IMR-90 (cell line): ENCODE results near the gene MBD3L2B. TPM values are rescaled to one million over a fixed set of nuclear protein-coding genes. Genes with fewer than 3 reads are reported as not detected.

Source experiments
- ATAC-seq: fragments of 200-7000 bp; cut with Tn5 transposase; 2 replicates; pipeline ENCODE4 v1.9.1; 2020; ENCODE audit warnings: low read depth, mild to moderate bottlenecking, moderate library complexity
- BruUV-seq: library from RNA; stranded (reverse); fragments of 400-500 nt; replicated peaks from 2 replicates; lab custom pipeline; 2021; lab: Mats Ljungman, UMichigan
- CTCF ChIA-PET: fragments of 300-600 bp; formaldehyde crosslinking; extraction: SDS; loops from one replicate; lab custom pipeline; 2021; ENCODE audit warnings: antibody characterized with exemption; lab: Yijun Ruan, JAX
- POLR2A ChIA-PET: fragments of 300-600 bp; sonication (Branson Sonifier 250); formaldehyde crosslinking; loops from one replicate; lab custom pipeline; 2022; ENCODE audit warnings: antibody characterized with exemption; ENCODE audit not compliant: unreplicated experiment; lab: Charles Lee
- DNase-seq: peaks from one replicate; pipeline ENCODE4 v3.0.0; 2013
- H2AFZ ChIP-seq: replicated peaks from 2 replicates; pipeline ENCODE3; 2013; ENCODE audit warnings: low read length, mild to moderate bottlenecking; ENCODE audit not compliant: poor library complexity
- H2AK5ac ChIP-seq: 2 replicates; pipeline ENCODE4 v1.6.1; 2013; ENCODE audit warnings: low read depth, low read length, inconsistent platforms
- H2AK9ac ChIP-seq: replicated peaks from 2 replicates; pipeline ENCODE3; 2013; ENCODE audit warnings: mild to moderate bottlenecking, low read depth, low read length, moderate library complexity; ENCODE audit not compliant: poor library complexity
- H2BK120ac ChIP-seq: 2 replicates; pipeline ENCODE4 v1.6.1; 2013; ENCODE audit warnings: low read depth, low read length, inconsistent platforms
- H2BK15ac ChIP-seq: 3 replicates; pipeline ENCODE4 v1.6.1; 2013; ENCODE audit warnings: low read depth, low read length, inconsistent platforms
- H2BK20ac ChIP-seq: 2 replicates; pipeline ENCODE4 v1.6.1; 2013; ENCODE audit warnings: low read depth, mild to moderate bottlenecking, inconsistent platforms, low read length, moderate library complexity
- H2BK5ac ChIP-seq: 2 replicates; pipeline ENCODE4 v1.6.1; 2013; ENCODE audit warnings: mild to moderate bottlenecking, low read depth, low read length, inconsistent platforms; ENCODE audit not compliant: poor library complexity, severe bottlenecking
- H3K14ac ChIP-seq: replicated peaks from 2 replicates; pipeline ENCODE4 v1.6.1; 2013; ENCODE audit warnings: low read depth, low read length, inconsistent platforms
- H3K18ac ChIP-seq: 2 replicates; pipeline ENCODE4 v1.6.1; 2013; ENCODE audit warnings: low read depth, low read length, control low read depth
- H3K23ac ChIP-seq: 2 replicates; pipeline ENCODE4 v1.6.1; 2013; ENCODE audit warnings: low read depth, low read length, inconsistent platforms
- H3K27ac ChIP-seq: 2 replicates; pipeline ENCODE4 v1.5.1; 2013; ENCODE audit warnings: mild to moderate bottlenecking, control low read depth, low read length; ENCODE audit not compliant: insufficient read depth
- H3K27me3 ChIP-seq: 2 replicates; pipeline ENCODE4 v1.6.1; 2013; ENCODE audit warnings: low read length; ENCODE audit not compliant: control insufficient read depth, insufficient read depth
- H3K36me3 ChIP-seq: 2 replicates; pipeline ENCODE4 v1.6.1; 2013; ENCODE audit warnings: low read length, mixed read lengths; ENCODE audit not compliant: control insufficient read depth, insufficient read depth
- H3K4ac ChIP-seq: 2 replicates; pipeline ENCODE4 v1.6.1; 2013; ENCODE audit warnings: low read depth, low read length, inconsistent platforms
- H3K4me1 ChIP-seq: 2 replicates; pipeline ENCODE4 v1.6.1; 2013; ENCODE audit warnings: low read length, mixed read lengths; ENCODE audit not compliant: control insufficient read depth, insufficient read depth
- H3K4me2 ChIP-seq: 2 replicates; pipeline ENCODE4 v1.6.1; 2013; ENCODE audit warnings: low read depth, mild to moderate bottlenecking, control low read depth, low read length, moderate library complexity
- H3K4me3 ChIP-seq: 2 replicates; pipeline ENCODE4 v1.5.1; 2013; ENCODE audit warnings: low read depth, mild to moderate bottlenecking, control low read depth, low read length, moderate library complexity; ENCODE audit not compliant: insufficient read depth
- H3K56ac ChIP-seq: 2 replicates; pipeline ENCODE4 v1.6.1; 2013; ENCODE audit warnings: low read length, inconsistent platforms; ENCODE audit not compliant: insufficient read depth; ENCODE audit errors: extremely low read depth
- H3K79me1 ChIP-seq, 2 experiments: 2 replicates each; pipeline ENCODE4 v1.6.1; 2013; ENCODE audit warnings: low read length in 2 of 2, inconsistent platforms in 1 of 2, low read depth in 1 of 2
- H3K9ac ChIP-seq: 2 replicates; pipeline ENCODE4 v1.6.1; 2013; ENCODE audit warnings: low read depth, low read length, control low read depth
- H3K9me1 ChIP-seq: 2 replicates; pipeline ENCODE4 v1.6.1; 2013; ENCODE audit warnings: low read length, inconsistent platforms; ENCODE audit not compliant: insufficient read depth
- H3K9me3 ChIP-seq: 2 replicates; pipeline ENCODE4 v1.6.1; 2013; ENCODE audit warnings: low read length; ENCODE audit not compliant: control insufficient read depth, insufficient read depth
- H4K20me1 ChIP-seq: 2 replicates; pipeline ENCODE4 v1.6.1; 2013; ENCODE audit warnings: low read length, inconsistent platforms; ENCODE audit not compliant: insufficient read depth
- H4K5ac ChIP-seq: 2 replicates; pipeline ENCODE4 v1.6.1; 2013; ENCODE audit warnings: mild to moderate bottlenecking, low read depth, low read length, control low read depth
- H4K8ac ChIP-seq, 2 experiments: 2 replicates each; pipeline ENCODE4 v1.6.1; 2013; ENCODE audit warnings: low read depth in 2 of 2, low read length in 2 of 2, control low read depth in 1 of 2, inconsistent platforms in 1 of 2
- H4K91ac ChIP-seq: 2 replicates; pipeline ENCODE4 v1.6.1; 2013; ENCODE audit warnings: low read depth, low read length, inconsistent platforms; ENCODE audit not compliant: insufficient read depth
- BHLHE40 ChIP-seq: fragments of 150-350 bp; IDR thresholded peaks from 2 replicates; pipeline ENCODE4 v1.6.1; 2016; ENCODE audit warnings: mild to moderate bottlenecking, low read depth, low read length
- CEBPB ChIP-seq: IDR thresholded peaks from 2 replicates; pipeline ENCODE4 v1.6.1; 2012; ENCODE audit warnings: low read depth, low read length, improper control_type of control experiment
- MXI1 ChIP-seq: IDR thresholded peaks from 2 replicates; pipeline ENCODE4 v1.6.1; 2012; ENCODE audit warnings: low read depth, mild to moderate bottlenecking, low read length, moderate library complexity, borderline replicate concordance
- NFE2L2 ChIP-seq: fragments of 150-350 bp; IDR thresholded peaks from 2 replicates; pipeline ENCODE4 v1.6.1; 2016; ENCODE audit warnings: low read depth, mild to moderate bottlenecking, low read length
- RCOR1 ChIP-seq: IDR thresholded peaks from 2 replicates; pipeline ENCODE4 v1.6.1; 2012; ENCODE audit warnings: mild to moderate bottlenecking, low read length, improper control_type of control experiment; ENCODE audit not compliant: insufficient replicate concordance
- RFX5 ChIP-seq: IDR thresholded peaks from 2 replicates; pipeline ENCODE4 v1.8.0; 2012; ENCODE audit warnings: low read depth, mild to moderate bottlenecking, low read length, moderate library complexity
- WGBS, 2 experiments: methylation state at CpG; one replicate each; pipeline versions ENCODE4 v1.1.5 to v1.1.7; 2013; ENCODE audit warnings: missing lambda C conversion rate in 2 of 2; ENCODE audit not compliant: insufficient read length in 1 of 2; ENCODE audit errors: extremely low coverage in 2 of 2; 5-methylcytosine and 5-hydroxymethylcytosine counted together
- dilution Hi-C: fragments of 300-500 bp; cut with HindIII; formaldehyde crosslinking; loops from one replicate; pipeline ENCODE4 v1.14.3; 2018; ENCODE audit warnings: low sequenced_read_pairs; ENCODE audit not compliant: unreplicated experiment
- in situ Hi-C: fragments of 300-500 bp; cut with MboI; formaldehyde crosslinking; loops from 3 replicates; pipeline ENCODE4 v1.14.3; 2019; ENCODE audit warnings: low sequenced_read_pairs, inconsistent platforms, mixed read lengths
- intact Hi-C: fragments of 100-400 bp; cut with micrococcal nuclease; formaldehyde crosslinking; loops from 2 replicates; pipeline ENCODE4 v1.10.0; 2022
- polyA plus RNA-seq, 3 experiments: library from polyadenylated mRNA; depleted of rRNA; stranded (reverse); fragments of >200 nt; gene quantifications; 2 replicates each; pipeline ENCODE4 v1.2.3, GENCODE V29; 2012; ENCODE audit warnings: low replicate concordance in 1 of 3
- total RNA-seq: library from RNA; depleted of rRNA; stranded (reverse); fragments of >200 nt; gene quantifications from 2 replicates; pipeline ENCODE4 v1.2.3, GENCODE V29; 2012
- TF ChIP-seq, protein P1 (sequence below): fragments of 150-350 bp; IDR thresholded peaks from 2 replicates; pipeline ENCODE4 v1.6.1; 2016; ENCODE audit warnings: low read depth, mild to moderate bottlenecking, low read length, moderate library complexity, borderline replicate concordance
- TF ChIP-seq, protein P2 (sequence below): fragments of 150-350 bp; IDR thresholded peaks from 2 replicates; pipeline ENCODE4 v1.6.1; 2017; ENCODE audit warnings: mild to moderate bottlenecking, antibody characterized with exemption, low read length, low read depth

MBD3L2B gene
- total and polyA plus RNA-seq, 2 of the 4 experiments (the other 2 are of a cell fraction) = not detected

DNA sequence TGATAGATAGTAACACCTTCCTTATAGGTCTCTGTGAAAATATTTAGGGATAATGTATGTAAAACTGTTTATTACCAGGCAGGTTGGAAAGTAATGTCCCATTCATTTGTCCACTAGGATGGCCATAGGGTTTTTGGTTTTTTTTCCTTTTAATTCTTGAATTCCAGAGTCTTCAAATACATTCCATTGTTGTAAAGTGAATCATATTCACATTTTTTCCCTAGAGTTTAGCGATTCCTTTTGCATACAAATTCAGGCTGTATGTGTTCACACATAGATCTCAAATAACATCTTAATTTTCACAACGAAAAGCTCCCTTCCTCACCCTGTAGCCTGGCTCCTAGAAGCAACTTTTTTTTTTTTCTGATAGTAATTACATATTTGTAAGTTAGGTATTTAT lies 46.5 kb upstream of the MBD3L2B start:
- no CpG with 5 or more reads among the region's 2 CpGs for WGBS, 2 experiments
- no peaks in the 10 kb centered on the region for H3K9me1 ChIP-seq
- H3K4ac ChIP-seq = no peak overlapping the region
- H3K79me1 ChIP-seq = peaks cover 11 to 17% of the 10 kb centered on the region in 2 experiments
- no peak overlapping the region for H2BK20ac ChIP-seq
- no peak overlapping the region for H3K27ac ChIP-seq
- no peak overlapping the region for H3K18ac ChIP-seq
- TF ChIP-seq BHLHE40 (no peak), CEBPB (no peak), RFX5 (no peak), NFE2L2 (no peak), MXI1 (no peak), RCOR1 (no peak)
- TF ChIP-seq, protein P1, sequence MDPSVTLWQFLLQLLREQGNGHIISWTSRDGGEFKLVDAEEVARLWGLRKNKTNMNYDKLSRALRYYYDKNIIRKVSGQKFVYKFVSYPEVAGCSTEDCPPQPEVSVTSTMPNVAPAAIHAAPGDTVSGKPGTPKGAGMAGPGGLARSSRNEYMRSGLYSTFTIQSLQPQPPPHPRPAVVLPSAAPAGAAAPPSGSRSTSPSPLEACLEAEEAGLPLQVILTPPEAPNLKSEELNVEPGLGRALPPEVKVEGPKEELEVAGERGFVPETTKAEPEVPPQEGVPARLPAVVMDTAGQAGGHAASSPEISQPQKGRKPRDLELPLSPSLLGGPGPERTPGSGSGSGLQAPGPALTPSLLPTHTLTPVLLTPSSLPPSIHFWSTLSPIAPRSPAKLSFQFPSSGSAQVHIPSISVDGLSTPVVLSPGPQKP = no peak
- TF ChIP-seq, protein P2, sequence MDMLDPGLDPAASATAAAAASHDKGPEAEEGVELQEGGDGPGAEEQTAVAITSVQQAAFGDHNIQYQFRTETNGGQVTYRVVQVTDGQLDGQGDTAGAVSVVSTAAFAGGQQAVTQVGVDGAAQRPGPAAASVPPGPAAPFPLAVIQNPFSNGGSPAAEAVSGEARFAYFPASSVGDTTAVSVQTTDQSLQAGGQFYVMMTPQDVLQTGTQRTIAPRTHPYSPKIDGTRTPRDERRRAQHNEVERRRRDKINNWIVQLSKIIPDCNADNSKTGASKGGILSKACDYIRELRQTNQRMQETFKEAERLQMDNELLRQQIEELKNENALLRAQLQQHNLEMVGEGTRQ = no peak
- no peak overlapping the region for H2AK5ac ChIP-seq
- no peaks in the 10 kb centered on the region for H3K4me1 ChIP-seq
- H4K20me1 ChIP-seq = no peaks in the 10 kb centered on the region
- no peaks in the 10 kb centered on the region; the same call in 1 of the 2 replicates for H3K9me3 ChIP-seq
- H3K23ac ChIP-seq = no peak overlapping the region
- H2BK15ac ChIP-seq = no peak overlapping the region
- BruUV-seq = no TSS peak
- intact Hi-C loops = loop anchor here (10.0 kb wide), 1 partner anchor 333 kb away; the partner anchor contains the start of genes GPR108 and TRIP10
- H4K5ac ChIP-seq = no peak overlapping the region
- dilution Hi-C loops = no loop called here
- no peak overlapping the region for H2AK9ac ChIP-seq
- no peak overlapping the region for H3K4me2 ChIP-seq
- H3K4me3 ChIP-seq = no peak overlapping the region
- CTCF ChIA-PET = no interaction called here
- no peak overlapping the region for H2AFZ ChIP-seq
- POLR2A ChIA-PET = no interaction called here
- ATAC-seq = no peak
- no peak overlapping the region for H4K91ac ChIP-seq
- H3K27me3 ChIP-seq = no peaks in the 10 kb centered on the region
- H4K8ac ChIP-seq = no peak overlapping the region
- DNase-seq = peak; percentile 49
- H3K36me3 ChIP-seq = peaks cover 11% of the 10 kb centered on the region
- H3K56ac ChIP-seq = no peak overlapping the region
- no peak overlapping the region for H3K14ac ChIP-seq
- no peak overlapping the region for H2BK120ac ChIP-seq
- H2BK5ac ChIP-seq = peak overlapping the region; percentile 39
- in situ Hi-C loops = no loop called here
- no peak overlapping the region for H3K9ac ChIP-seq
